H1 (cell line): ENCODE measurements around the gene E2F8.

Experiments used
- CTCF ChIP-seq, 3 experiments: IDR thresholded peaks; 1 replicate in 2 of 3; 2 replicates in 1 of 3; pipeline versions ENCODE4 v1.5.1 to v1.6.1; 2011; ENCODE audit warnings: low read length in 3 of 3, mild to moderate bottlenecking in 3 of 3, inconsistent platforms in 2 of 3, low read depth in 1 of 3, moderate library complexity in 1 of 3; ENCODE audit not compliant: insufficient read depth in 1 of 3; ENCODE audit errors: control extremely low read depth in 1 of 3
- POLR2AphosphoS5 ChIP-seq: IDR thresholded peaks from 2 replicates; pipeline ENCODE4 v1.6.1; 2011; ENCODE audit warnings: low read depth, low read length

- TF ChIP-seq CTCF (IDR thresholded peaks at IDR 0.05; ENCODE audit: control extremely low read depth in 1 of 3, insufficient read depth in 1 of 3, low read depth in 1 of 3, low read length in 3 of 3) (no peak), POLR2AphosphoS5 (no peak)
Observed at GRCh38 chr11:19284881-19285280, 44.1 kb upstream of the E2F8 start.
